HepG2 (cell line): Measurements from ENCODE around the gene OR2M5. TPM values are rescaled to one million over a fixed set of nuclear protein-coding genes. Genes with fewer than 3 reads are reported as not detected.

Experiments used
- ATAC-seq: fragments of 200-7000 bp; cut with Tn5 transposase; 3 replicates; pipeline ENCODE4 v1.9.1; 2020; ENCODE audit warnings: mild to moderate bottlenecking, moderate library complexity
- BruUV-seq: library from RNA; stranded (reverse); fragments of 400-500 nt; replicated peaks from 2 replicates; lab custom pipeline; 2021; lab: Mats Ljungman, UMichigan
- CTCF ChIA-PET: fragments of 300-600 bp; formaldehyde crosslinking; extraction: SDS; loops from one replicate; lab custom pipeline; 2021; ENCODE audit warnings: low total read pairs, inconsistent platforms, low intra/inter-chr PET ratio; lab: Yijun Ruan, JAX
- POLR2A ChIA-PET: fragments of 350-600 bp; sonication (Branson Sonifier 250); formaldehyde crosslinking; loops from one replicate; lab custom pipeline; 2020; ENCODE audit warnings: antibody characterized with exemption, inconsistent platforms; lab: Yijun Ruan, JAX
- DNase-seq: peaks from one replicate; pipeline ENCODE4 v3.0.0-alpha.2; 2015; ENCODE audit warnings: low spot score
- FAIRE-seq: peaks from 3 replicates; lab custom pipeline; 2011; peaks lifted over from hg19 to GRCh38; lab: Jason Lieb, UNC
- H2AFZ ChIP-seq: one replicate; pipeline ENCODE4 v1.6.1; 2011; ENCODE audit warnings: low read length, inconsistent platforms
- H3K27ac ChIP-seq: fragments of 300-600 bp; 3 replicates; pipeline ENCODE4 v1.8.0; 2011; ENCODE audit warnings: mixed run types, mild to moderate bottlenecking, mixed read lengths, low read length, inconsistent platforms; ENCODE audit not compliant: insufficient read depth; ENCODE audit errors: extremely low read length
- H3K27me3 ChIP-seq, 2 experiments: fragments of 200-600 bp in 1 of 2; 2 replicates in 1 of 2; 3 replicates in 1 of 2; pipeline versions ENCODE4 v1.6.0 to v1.8.0; 2011; ENCODE audit warnings: low read length in 2 of 2, mild to moderate bottlenecking in 2 of 2, moderate library complexity in 2 of 2, inconsistent platforms in 1 of 2; ENCODE audit not compliant: insufficient read depth in 2 of 2, control insufficient read depth in 1 of 2
- H3K36me3 ChIP-seq, 2 experiments: fragments of 200-600 bp in 1 of 2; replicated peaks in 1 of 2; 2 replicates in 1 of 2; 3 replicates in 1 of 2; pipeline versions ENCODE4 v1.5.1 to v1.8.0; 2011; ENCODE audit warnings: low read length in 2 of 2, inconsistent platforms in 1 of 2; ENCODE audit not compliant: insufficient read depth in 2 of 2, control insufficient read depth in 1 of 2
- H3K4me1 ChIP-seq: 2 replicates; pipeline ENCODE4 v1.5.1; 2012; ENCODE audit warnings: low read length, inconsistent platforms; ENCODE audit not compliant: insufficient read depth
- H3K4me2 ChIP-seq: 2 replicates; pipeline ENCODE4 v1.6.0; 2011; ENCODE audit warnings: low read depth, low read length, inconsistent platforms
- H3K4me3 ChIP-seq, 3 experiments: fragments of 200-600 bp in 1 of 3; sonication (generic), shearing (Covaris generic) in 1 of 3; replicated peaks in 1 of 3; 2 replicates each; pipeline ENCODE4 v1.5.1; 2011 to 2016; ENCODE audit warnings: low read length in 3 of 3, inconsistent platforms in 2 of 3, low read depth in 2 of 3, mild to moderate bottlenecking in 2 of 3, control low read depth in 1 of 3, mixed read lengths in 1 of 3; ENCODE audit not compliant: insufficient read depth in 1 of 3
- H3K79me2 ChIP-seq: one replicate; pipeline ENCODE4 v1.6.1; 2011; ENCODE audit warnings: low read length, inconsistent platforms; ENCODE audit not compliant: insufficient read depth
- H3K9ac ChIP-seq: 2 replicates; pipeline ENCODE4 v1.6.0; 2011; ENCODE audit warnings: mild to moderate bottlenecking, low read depth, low read length, inconsistent platforms; ENCODE audit not compliant: insufficient read depth
- H3K9me3 ChIP-seq: 2 replicates; pipeline ENCODE4 v1.5.1; 2012; ENCODE audit warnings: mild to moderate bottlenecking, low read length
- H4K20me1 ChIP-seq: 2 replicates; pipeline ENCODE4 v1.6.0; 2011; ENCODE audit warnings: inconsistent platforms, mild to moderate bottlenecking, low read length, moderate library complexity; ENCODE audit not compliant: insufficient read depth
- BRD4 ChIP-seq: sonication (generic); formaldehyde crosslinking; IDR thresholded peaks from 2 replicates; pipeline ENCODE4 v1.4.0; 2020; ENCODE audit warnings: missing genetic modification reagents
- CENPX ChIP-seq: sonication (generic); formaldehyde crosslinking; IDR thresholded peaks from 2 replicates; pipeline ENCODE4 v1.9.0; 2021; ENCODE audit warnings: mild to moderate bottlenecking, missing genetic modification reagents, moderate library complexity
- EED ChIP-seq: sonication (generic); formaldehyde crosslinking; IDR thresholded peaks from 2 replicates; pipeline ENCODE4 v1.5.0; 2020; ENCODE audit warnings: mild to moderate bottlenecking, missing genetic modification reagents
- FOXK2 ChIP-seq: fragments of 450-650 bp; IDR thresholded peaks from 2 replicates; pipeline ENCODE4 v1.6.1; 2016
- KLF12 ChIP-seq: sonication (generic); formaldehyde crosslinking; IDR thresholded peaks from 2 replicates; pipeline ENCODE4 v1.4.0; 2020; ENCODE audit warnings: missing genetic modification reagents, borderline replicate concordance
- KLF16 ChIP-seq, 2 experiments: sonication (generic) in 1 of 2; formaldehyde crosslinking in 1 of 2; IDR thresholded peaks; 2 replicates each; pipeline versions ENCODE4 v1.6.1 to v1.8.0; 2016 to 2023; ENCODE audit warnings: missing genetic modification reagents in 2 of 2, missing compliant biosample characterization in 1 of 2
- RBM39 ChIP-seq: fragments of 200-400 bp; formaldehyde crosslinking; IDR thresholded peaks from one replicate; pipeline ENCODE4 v1.6.1; 2018; ENCODE audit warnings: antibody characterized with exemption, mild to moderate bottlenecking, low read depth, low read length; ENCODE audit not compliant: poor library complexity, severe bottlenecking
- REL ChIP-seq: sonication (generic); formaldehyde crosslinking; conservative IDR thresholded peaks from 2 replicates; pipeline ENCODE4 v1.8.0; 2022; ENCODE audit warnings: mild to moderate bottlenecking, missing genetic modification reagents, moderate library complexity
- SALL1 ChIP-seq: sonication (generic); formaldehyde crosslinking; IDR thresholded peaks from 2 replicates; pipeline ENCODE4 v1.8.0; 2022; ENCODE audit warnings: mild to moderate bottlenecking, missing genetic modification reagents
- SNAPC5 ChIP-seq: sonication (generic); formaldehyde crosslinking; IDR thresholded peaks from 2 replicates; pipeline ENCODE4 v1.8.1; 2023; ENCODE audit warnings: mild to moderate bottlenecking, missing genetic modification reagents, borderline replicate concordance
- ZNF564 ChIP-seq: sonication (generic); formaldehyde crosslinking; IDR thresholded peaks from 2 replicates; pipeline ENCODE4 v1.8.1; 2023; ENCODE audit warnings: mild to moderate bottlenecking, missing genetic modification reagents
- ZNF605 ChIP-seq: sonication (generic); formaldehyde crosslinking; IDR thresholded peaks from 2 replicates; pipeline ENCODE4 v1.8.0; 2022; ENCODE audit warnings: mild to moderate bottlenecking, missing genetic modification reagents
- ZNF782 ChIP-seq: sonication (generic); formaldehyde crosslinking; IDR thresholded peaks from 2 replicates; pipeline ENCODE4 v1.4.0; 2020; ENCODE audit warnings: missing genetic modification reagents, mild to moderate bottlenecking, borderline replicate concordance
- ZNF891 ChIP-seq: sonication (generic); formaldehyde crosslinking; IDR thresholded peaks from 2 replicates; pipeline ENCODE4 v1.5.0; 2020; ENCODE audit warnings: mild to moderate bottlenecking, missing genetic modification reagents
- ZSCAN22 ChIP-seq: sonication (generic); formaldehyde crosslinking; IDR thresholded peaks from 2 replicates; pipeline ENCODE4 v1.4.0; 2020; ENCODE audit warnings: mild to moderate bottlenecking, missing genetic modification reagents
- WGBS: methylation state at CpG from one replicate; pipeline ENCODE4 v1.1.6; 2017; ENCODE audit warnings: low lambda C conversion rate; 5-methylcytosine and 5-hydroxymethylcytosine counted together
- in situ Hi-C: cut with HindIII; loops from 2 replicates; pipeline ENCODE4 v1.10.0; 2017; ENCODE audit warnings: low pct_unique_long_range_greater_than_20kb; ENCODE audit not compliant: extremely low pct_ligation_motif_present
- intact Hi-C: fragments of 100-400 bp; cut with micrococcal nuclease; formaldehyde crosslinking; loops from one replicate; pipeline ENCODE4 v1.10.0; 2022; ENCODE audit not compliant: unreplicated experiment
- polyA plus RNA-seq, 8 experiments: library from polyadenylated mRNA; depleted of rRNA in 3 of 8; stranded (reverse) in 7 of 8; unstranded in 1 of 8; fragments of >200 nt; fragmentation: Illumina TruSeq in 4 of 8; extraction: Trizol in 4 of 8; gene quantifications; 2 replicates each; pipeline versions ENCODE4 v1.2.1 to v1.2.3, GENCODE V29; 2011 to 2016; ENCODE audit warnings: low read depth in 4 of 8, missing spikeins in 1 of 8, mixed read lengths in 1 of 8; ENCODE audit not compliant: insufficient read depth in 1 of 8
- total RNA-seq, 5 experiments: library from RNA; depleted of rRNA; stranded (reverse); fragments of >200 nt; fragmentation: Illumina TruSeq; extraction: Trizol; gene quantifications; 2 replicates each; pipeline ENCODE4 v1.2.3, GENCODE V29; 2016; ENCODE audit warnings: low read depth in 1 of 5
- TF ChIP-seq, protein P1 (sequence below): sonication (generic); formaldehyde crosslinking; IDR thresholded peaks from 2 replicates; pipeline ENCODE4 v1.5.0; 2020; ENCODE audit warnings: missing genetic modification reagents, mild to moderate bottlenecking, borderline replicate concordance
- TF ChIP-seq, protein P2 (sequence below): sonication (generic); formaldehyde crosslinking; IDR thresholded peaks from 2 replicates; pipeline ENCODE4 v1.4.0; 2020; ENCODE audit warnings: mild to moderate bottlenecking, missing genetic modification reagents

OR2M5 gene
- total and polyA plus RNA-seq, 2 of the 13 experiments (the other 11 are each of a cell fraction or from before 2014, with no cell fraction given), result not detected

DNA sequence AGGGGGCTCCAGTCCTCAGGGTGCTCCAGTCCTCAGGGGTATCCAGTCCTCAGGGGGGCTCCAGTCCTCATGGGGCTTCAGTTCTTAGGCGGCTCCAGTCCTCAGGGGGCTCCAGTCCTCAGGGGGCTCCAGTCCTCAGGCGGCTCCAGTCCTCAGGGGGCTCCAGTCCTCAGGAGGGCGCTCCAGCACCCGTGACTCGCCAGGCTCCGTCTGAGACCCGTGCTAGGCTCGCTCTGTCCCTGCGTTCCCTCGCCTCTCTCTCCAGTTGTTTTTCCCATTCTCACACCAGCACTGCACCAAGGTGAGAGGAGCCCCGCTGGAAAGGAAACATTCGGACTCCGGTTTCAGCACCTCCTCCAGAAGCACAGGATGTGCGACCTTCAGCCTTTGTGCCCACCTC is 20.2 kb downstream of the OR2M5 start:
- Histone ChIP-seq H3K4me3 (no peak overlapping the region), H3K79me2 (no peaks in the 10 kb centered on the region), H4K20me1 (no peaks in the 10 kb centered on the region), H2AFZ (no peak overlapping the region), H3K9ac (no peak overlapping the region), H3K9me3 (peaks cover 28% of the 10 kb centered on the region), H3K4me2 (no peak overlapping the region), H3K27me3 (no peaks in the 10 kb centered on the region; a peak in 1 of 5 replicates), H3K4me1 (no peaks in the 10 kb centered on the region), H3K27ac (no peak overlapping the region), H3K36me3 (no peaks in the 10 kb centered on the region)
- 37% methylated on average over 13 of the region's 14 CpGs for WGBS
- no peak for DNase-seq
- no peak for ATAC-seq
- ChIA-PET CTCF (no interaction called here), POLR2A (no interaction called here)
- no TSS peak for BruUV-seq
- FAIRE-seq, result no peak
- in situ Hi-C loops, result no loop called here
- intact Hi-C loops, result no loop called here
- TF ChIP-seq EED (CRISPR knock-in tag) (no peak), RBM39 (no peak), FOXK2 (no peak), ZNF605 (CRISPR knock-in tag) (no peak), ZSCAN22 (CRISPR knock-in tag) (no peak), ZNF891 (CRISPR knock-in tag) (no peak), BRD4 (CRISPR knock-in tag) (no peak), REL (CRISPR knock-in tag) (no peak)
- TF ChIP-seq, protein P1, sequence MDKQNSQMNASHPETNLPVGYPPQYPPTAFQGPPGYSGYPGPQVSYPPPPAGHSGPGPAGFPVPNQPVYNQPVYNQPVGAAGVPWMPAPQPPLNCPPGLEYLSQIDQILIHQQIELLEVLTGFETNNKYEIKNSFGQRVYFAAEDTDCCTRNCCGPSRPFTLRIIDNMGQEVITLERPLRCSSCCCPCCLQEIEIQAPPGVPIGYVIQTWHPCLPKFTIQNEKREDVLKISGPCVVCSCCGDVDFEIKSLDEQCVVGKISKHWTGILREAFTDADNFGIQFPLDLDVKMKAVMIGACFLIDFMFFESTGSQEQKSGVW (CRISPR knock-in tag), result no peak

GRCh38 chr1:248174521-248174920 is 29.6 kb downstream of the OR2M5 start, which contains the start of gene OR2M2:
Gene OR2M2, plus strand, starts transcription at chr1:248174821. Its CDS starts 5,165 bp downstream, at chr1:248179986.
- Histone ChIP-seq H3K4me2 (no peak within 1 kb of the TSS), H3K27me3 (no peaks in the 10 kb centered on the region), H3K79me2 (no peaks in the 10 kb centered on the region), H3K27ac (no peak within 1 kb of the TSS), H3K9me3 (peaks cover 29% of the 10 kb centered on the region), H3K4me3 (no peak within 1 kb of the TSS), H3K9ac (no peak within 1 kb of the TSS), H2AFZ (no peak within 1 kb of the TSS), H3K4me1 (no peaks in the 10 kb centered on the region), H3K36me3 (no peaks in the 10 kb centered on the region), H4K20me1 (no peaks in the 10 kb centered on the region)
- ATAC-seq, result no peak
- no peak for FAIRE-seq
- no peak for DNase-seq
- ChIA-PET CTCF (no interaction called here), POLR2A (no interaction called here)
- intact Hi-C loops, result no loop called here
- no TSS peak for BruUV-seq
- in situ Hi-C loops, result no loop called here
- TF ChIP-seq KLF12 (CRISPR knock-in tag) (no peak), CENPX (CRISPR knock-in tag) (no peak), SNAPC5 (CRISPR knock-in tag) (no peak), SALL1 (CRISPR knock-in tag) (no peak), KLF16 (CRISPR knock-in tag; IDR thresholded peaks at IDR 0.05) (no peak), ZNF782 (CRISPR knock-in tag) (no peak), ZNF564 (CRISPR knock-in tag) (no peak)
- TF ChIP-seq, protein P2, sequence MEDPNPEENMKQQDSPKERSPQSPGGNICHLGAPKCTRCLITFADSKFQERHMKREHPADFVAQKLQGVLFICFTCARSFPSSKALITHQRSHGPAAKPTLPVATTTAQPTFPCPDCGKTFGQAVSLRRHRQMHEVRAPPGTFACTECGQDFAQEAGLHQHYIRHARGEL (CRISPR knock-in tag), result no peak
